ENCODE data around the gene VSIG10. TPM values are rescaled to one million over a fixed set of nuclear protein-coding genes. Genes with fewer than 3 reads are reported as not detected.
A peak's percentile ranks its signal among the peaks of the same experiment; 100 is the strongest.

The VSIG10 gene
- total RNA-seq, 1 experiment from 2014 or later: 56.2 TPM

DNA sequence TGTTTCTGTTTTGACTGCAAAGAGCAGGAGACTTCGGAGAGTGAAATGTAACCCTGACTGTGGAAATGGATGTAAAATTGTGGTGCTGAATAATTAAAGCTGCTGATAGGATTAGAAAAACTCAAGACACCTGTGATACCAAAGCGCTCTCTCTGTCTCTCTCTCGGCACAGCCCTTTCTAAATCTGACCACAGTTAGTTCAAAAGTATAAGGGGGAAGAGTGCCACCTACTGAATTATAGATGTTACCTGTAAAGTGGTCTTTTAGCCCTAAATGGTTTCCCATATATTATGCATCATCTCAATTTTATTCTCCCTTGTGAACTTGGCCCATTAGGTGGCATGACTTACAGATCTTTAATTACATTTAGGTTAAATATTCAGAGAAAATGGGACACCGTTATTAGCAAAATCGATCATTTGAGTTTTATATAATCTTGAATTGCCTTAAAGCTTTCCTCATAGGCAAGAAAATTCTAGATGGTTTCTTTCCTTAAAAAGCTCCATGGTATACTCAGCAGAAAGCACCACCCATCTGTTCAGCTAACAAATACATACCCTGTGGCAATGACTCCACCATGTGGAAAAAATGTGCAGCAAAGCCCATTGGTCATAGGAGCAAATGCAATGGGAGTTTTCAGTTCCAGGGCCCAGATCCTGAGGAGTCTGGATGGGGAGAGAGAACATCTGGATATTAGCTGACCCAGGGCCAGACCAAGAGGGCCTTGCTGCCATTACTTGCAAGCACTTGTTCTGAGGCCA, 69.2 kb downstream of the VSIG10 start:
- peak; percentile 77 for ATAC-seq
- Histone ChIP-seq H3K27me3 (ENCODE audit: control insufficient read depth, insufficient read depth, low read length) (no peaks in the 10 kb centered on the region), H3K9me3 (ENCODE audit: control insufficient read depth, insufficient read depth, low read depth, low read length) (no peaks in the 10 kb centered on the region), H3K27ac (ENCODE audit: low read length) (0 out of 2 replicates have a peak overlapping the region, but pooled peaks have one; percentile 15), H3K4me1 (ENCODE audit: control insufficient read depth, insufficient read depth, low read length) (0 out of 2 replicates have a peak, but pooled peaks cover 5% of the 10 kb centered on the region), H3K36me3 (ENCODE audit: control insufficient read depth, insufficient read depth, low read length) (peaks cover 51% of the 10 kb centered on the region), H3K4me3 (ENCODE audit: low read depth in 2 of 2, low read length in 2 of 2) (no peak overlapping the region)
- BruUV-seq (replicated peaks): no TSS peak
- no peak for DNase-seq (ENCODE audit: low read depth, low spot score)
- intact Hi-C loops (cut with micrococcal nuclease; ENCODE audit: unreplicated experiment): loop anchor here (5.0 kb wide), 1 partner anchor 157 kb away; no protein-coding TSS in a partner anchor
- ChIA-PET POLR2A (interaction anchor here (1.3 kb wide), 1 partner anchor 22 kb away, joined by 4 read pairs; no protein-coding TSS in a partner anchor), CTCF (interaction anchor here (1.0 kb wide), 1 partner anchor 159 kb away, joined by 8 read pairs; no protein-coding TSS in a partner anchor)
- no peak for TF ChIP-seq POLR2AphosphoS5 (IDR thresholded peaks at IDR 0.05; ENCODE audit: low read depth, low read length)
- TF ChIP-seq, protein P1, sequence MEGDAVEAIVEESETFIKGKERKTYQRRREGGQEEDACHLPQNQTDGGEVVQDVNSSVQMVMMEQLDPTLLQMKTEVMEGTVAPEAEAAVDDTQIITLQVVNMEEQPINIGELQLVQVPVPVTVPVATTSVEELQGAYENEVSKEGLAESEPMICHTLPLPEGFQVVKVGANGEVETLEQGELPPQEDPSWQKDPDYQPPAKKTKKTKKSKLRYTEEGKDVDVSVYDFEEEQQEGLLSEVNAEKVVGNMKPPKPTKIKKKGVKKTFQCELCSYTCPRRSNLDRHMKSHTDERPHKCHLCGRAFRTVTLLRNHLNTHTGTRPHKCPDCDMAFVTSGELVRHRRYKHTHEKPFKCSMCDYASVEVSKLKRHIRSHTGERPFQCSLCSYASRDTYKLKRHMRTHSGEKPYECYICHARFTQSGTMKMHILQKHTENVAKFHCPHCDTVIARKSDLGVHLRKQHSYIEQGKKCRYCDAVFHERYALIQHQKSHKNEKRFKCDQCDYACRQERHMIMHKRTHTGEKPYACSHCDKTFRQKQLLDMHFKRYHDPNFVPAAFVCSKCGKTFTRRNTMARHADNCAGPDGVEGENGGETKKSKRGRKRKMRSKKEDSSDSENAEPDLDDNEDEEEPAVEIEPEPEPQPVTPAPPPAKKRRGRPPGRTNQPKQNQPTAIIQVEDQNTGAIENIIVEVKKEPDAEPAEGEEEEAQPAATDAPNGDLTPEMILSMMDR (IDR thresholded peaks at IDR 0.05): peak; percentile 69
- in situ Hi-C loops (cut with HindIII; ENCODE audit: low pct_unique_long_range_greater_than_20kb, low sequenced_read_pairs): no loop called here

DNA sequence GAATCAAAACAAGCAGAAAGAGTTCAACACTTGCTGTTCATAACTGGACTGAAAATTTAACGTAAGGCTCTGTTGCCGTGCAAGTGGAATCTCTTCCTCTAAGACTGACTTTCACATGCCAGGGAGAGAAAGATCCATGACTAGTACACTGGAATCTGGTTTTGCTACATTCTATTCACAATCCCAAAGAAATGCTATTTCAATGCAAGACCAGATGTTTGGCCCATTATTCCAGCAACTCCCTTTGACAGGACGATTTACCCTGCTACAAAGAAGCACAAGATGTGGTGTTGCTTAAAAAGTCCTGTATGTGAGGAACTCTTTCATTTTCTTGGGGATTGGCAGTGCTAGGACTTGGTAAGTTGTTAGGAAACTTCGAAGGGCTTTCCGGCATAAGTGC, 69.9 kb downstream of the VSIG10 start:
- ChIA-PET CTCF (interaction anchor here (0.6 to 0.7 kb wide), 2 partner anchors 21 to 592 kb away, joined by 3 to 7 read pairs; no protein-coding TSS in a partner anchor), POLR2A (interaction anchor here (0.6 to 0.7 kb wide), 3 partner anchors 11 to 136 kb away, joined by 3 to 10 read pairs (median 5); no protein-coding TSS in a partner anchor)
- Histone ChIP-seq H3K9me3 (ENCODE audit: control insufficient read depth, insufficient read depth, low read depth, low read length) (no peaks in the 10 kb centered on the region), H3K27ac (ENCODE audit: low read length) (peak overlapping the region; percentile 30; the same call in 1 of the 2 replicates), H3K4me1 (ENCODE audit: control insufficient read depth, insufficient read depth, low read length) (0 out of 2 replicates have a peak, but pooled peaks cover 5% of the 10 kb centered on the region), H3K27me3 (ENCODE audit: control insufficient read depth, insufficient read depth, low read length) (no peaks in the 10 kb centered on the region), H3K4me3 (ENCODE audit: low read depth in 2 of 2, low read length in 2 of 2) (no peak overlapping the region), H3K36me3 (ENCODE audit: control insufficient read depth, insufficient read depth, low read length) (peaks cover 45% of the 10 kb centered on the region)
- TF ChIP-seq POLR2AphosphoS5 (IDR thresholded peaks at IDR 0.05; ENCODE audit: low read depth, low read length) (no peak), SIN3A (IDR thresholded peaks at IDR 0.05; ENCODE audit: borderline replicate concordance, insufficient read depth, low read depth, low read length) (no peak), TCF7L2 (IDR thresholded peaks at IDR 0.05; ENCODE audit: low read depth, low read length) (no peak)
- TF ChIP-seq, protein P2, sequence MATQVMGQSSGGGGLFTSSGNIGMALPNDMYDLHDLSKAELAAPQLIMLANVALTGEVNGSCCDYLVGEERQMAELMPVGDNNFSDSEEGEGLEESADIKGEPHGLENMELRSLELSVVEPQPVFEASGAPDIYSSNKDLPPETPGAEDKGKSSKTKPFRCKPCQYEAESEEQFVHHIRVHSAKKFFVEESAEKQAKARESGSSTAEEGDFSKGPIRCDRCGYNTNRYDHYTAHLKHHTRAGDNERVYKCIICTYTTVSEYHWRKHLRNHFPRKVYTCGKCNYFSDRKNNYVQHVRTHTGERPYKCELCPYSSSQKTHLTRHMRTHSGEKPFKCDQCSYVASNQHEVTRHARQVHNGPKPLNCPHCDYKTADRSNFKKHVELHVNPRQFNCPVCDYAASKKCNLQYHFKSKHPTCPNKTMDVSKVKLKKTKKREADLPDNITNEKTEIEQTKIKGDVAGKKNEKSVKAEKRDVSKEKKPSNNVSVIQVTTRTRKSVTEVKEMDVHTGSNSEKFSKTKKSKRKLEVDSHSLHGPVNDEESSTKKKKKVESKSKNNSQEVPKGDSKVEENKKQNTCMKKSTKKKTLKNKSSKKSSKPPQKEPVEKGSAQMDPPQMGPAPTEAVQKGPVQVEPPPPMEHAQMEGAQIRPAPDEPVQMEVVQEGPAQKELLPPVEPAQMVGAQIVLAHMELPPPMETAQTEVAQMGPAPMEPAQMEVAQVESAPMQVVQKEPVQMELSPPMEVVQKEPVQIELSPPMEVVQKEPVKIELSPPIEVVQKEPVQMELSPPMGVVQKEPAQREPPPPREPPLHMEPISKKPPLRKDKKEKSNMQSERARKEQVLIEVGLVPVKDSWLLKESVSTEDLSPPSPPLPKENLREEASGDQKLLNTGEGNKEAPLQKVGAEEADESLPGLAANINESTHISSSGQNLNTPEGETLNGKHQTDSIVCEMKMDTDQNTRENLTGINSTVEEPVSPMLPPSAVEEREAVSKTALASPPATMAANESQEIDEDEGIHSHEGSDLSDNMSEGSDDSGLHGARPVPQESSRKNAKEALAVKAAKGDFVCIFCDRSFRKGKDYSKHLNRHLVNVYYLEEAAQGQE (IDR thresholded peaks at IDR 0.05; ENCODE audit: insufficient read depth in 1 of 2, low read depth in 2 of 2, low read length in 1 of 2): no peak
- TF ChIP-seq, protein P1 (IDR thresholded peaks at IDR 0.05): no peak
- no peak for ATAC-seq
- BruUV-seq (replicated peaks): no TSS peak
- in situ Hi-C loops (cut with HindIII; ENCODE audit: low pct_unique_long_range_greater_than_20kb, low sequenced_read_pairs): no loop called here
- intact Hi-C loops (cut with micrococcal nuclease; ENCODE audit: unreplicated experiment): loop anchor here (5.0 kb wide), 1 partner anchor 157 kb away; no protein-coding TSS in a partner anchor
- no peak for DNase-seq (ENCODE audit: low read depth, low spot score)

Data from Panc1 (cell line).